Psoas muscle (tissue), 8 donors: ENCODE measurements around the gene DNMT3L. TPM values are rescaled to one million over a fixed set of nuclear protein-coding genes. Genes with fewer than 3 reads are reported as not detected.

Experiments used
- ATAC-seq, 4 donors: fragments of 200-7000 bp; cut with Tn5 transposase; one replicate each; pipeline ENCODE4 v1.9.1; 2020; ENCODE audit warnings: moderate library complexity in 3 of 4, mild to moderate bottlenecking in 2 of 4
- DNase-seq, 2 donors: peaks; one replicate each; pipeline ENCODE4 v3.0.0-alpha.2; 2020
- H3K27ac ChIP-seq: fragments of 200-600 bp; one replicate; pipeline ENCODE4 v1.8.0; 2022
- H3K27me3 ChIP-seq, 3 donors: fragments of 200-600 bp in 1 of 3; one replicate each; pipeline versions ENCODE4 v1.6.1 to v1.8.0; 2013 to 2022; ENCODE audit warnings: low read length in 2 of 3, mild to moderate bottlenecking in 2 of 3, moderate library complexity in 1 of 3; ENCODE audit not compliant: insufficient read depth in 3 of 3
- H3K36me3 ChIP-seq, 2 donors: fragments of 200-600 bp in 1 of 2; one replicate each; pipeline versions ENCODE4 v1.6.1 to v1.8.0; 2013 to 2022; ENCODE audit warnings: low read depth in 1 of 2, mild to moderate bottlenecking in 1 of 2, moderate library complexity in 1 of 2; ENCODE audit not compliant: insufficient read depth in 1 of 2
- H3K4me1 ChIP-seq: fragments of 200-600 bp; one replicate; pipeline ENCODE4 v1.8.0; 2022
- H3K4me3 ChIP-seq: fragments of 200-600 bp; one replicate; pipeline ENCODE4 v1.8.0; 2022; ENCODE audit warnings: mild to moderate bottlenecking
- H3K9me3 ChIP-seq: fragments of 200-600 bp; one replicate; pipeline ENCODE4 v1.8.0; 2022
- WGBS, 3 donors: extraction: QIAGEN DNeasy Blood & Tissue Kit; methylation state at CpG; one replicate each; pipeline versions ENCODE4 v1.1.6 to v1.1.7; 2013; 5-methylcytosine and 5-hydroxymethylcytosine counted together
- intact Hi-C, 2 donors: fragments of 100-400 bp; cut with DNase I; formaldehyde crosslinking; loops; one replicate each; pipeline versions ENCODE4 v1.11.0 to v1.14.2; 2022
- long read RNA-seq, 2 donors: library from polyadenylated mRNA; unstranded; transcript quantifications; one replicate each; pipeline ENCODE4 v2.0.0, GENCODE V29; 2021
- polyA plus RNA-seq, 3 donors: library from polyadenylated mRNA; stranded (reverse); fragments of 200-250 nt; gene quantifications; one replicate each; pipeline ENCODE4 v1.2.3, GENCODE V29; 2013
- total RNA-seq, 4 donors: library from RNA; stranded (reverse); fragmentation: NEBNext Ultra II Directional in 2 of 4; extraction: Animal tissue kit (Norgen Biotek cat#: 25700) in 2 of 4; gene quantifications; one replicate each; pipeline versions ENCODE4 v1.2.1 to v1.2.4, GENCODE V29; 2021 to 2023
- TF ChIP-seq, protein P1 (sequence below): fragments of 200-600 bp; IDR thresholded peaks from one replicate; pipeline ENCODE4 v1.8.0; 2022; ENCODE audit warnings: antibody characterized with exemption
- donor health status: healthy with polysubstance abuse.
- donor health status: DM: no; HTN: no; CAD: no; lungs with moderate emphysema.
- donor health status: Bipolar disorder and iron deficiency.
- donor health status: healthy.
- donor health status: DM: yes; HTN: yes; CAD: no.
- donor health status: DM: no; HTN: no; CAD: no.
- donor health status: DM: no; HTN: no; CAD: no.
- donor health status: DM: yes; HTN: yes; CAD: no.

Gene DNMT3L
- total RNA-seq (not detected), polyA plus RNA-seq (not detected)
- long read RNA-seq, donor 1, result 0 reads
- long read RNA-seq, donor 2, result 0 reads

DNA sequence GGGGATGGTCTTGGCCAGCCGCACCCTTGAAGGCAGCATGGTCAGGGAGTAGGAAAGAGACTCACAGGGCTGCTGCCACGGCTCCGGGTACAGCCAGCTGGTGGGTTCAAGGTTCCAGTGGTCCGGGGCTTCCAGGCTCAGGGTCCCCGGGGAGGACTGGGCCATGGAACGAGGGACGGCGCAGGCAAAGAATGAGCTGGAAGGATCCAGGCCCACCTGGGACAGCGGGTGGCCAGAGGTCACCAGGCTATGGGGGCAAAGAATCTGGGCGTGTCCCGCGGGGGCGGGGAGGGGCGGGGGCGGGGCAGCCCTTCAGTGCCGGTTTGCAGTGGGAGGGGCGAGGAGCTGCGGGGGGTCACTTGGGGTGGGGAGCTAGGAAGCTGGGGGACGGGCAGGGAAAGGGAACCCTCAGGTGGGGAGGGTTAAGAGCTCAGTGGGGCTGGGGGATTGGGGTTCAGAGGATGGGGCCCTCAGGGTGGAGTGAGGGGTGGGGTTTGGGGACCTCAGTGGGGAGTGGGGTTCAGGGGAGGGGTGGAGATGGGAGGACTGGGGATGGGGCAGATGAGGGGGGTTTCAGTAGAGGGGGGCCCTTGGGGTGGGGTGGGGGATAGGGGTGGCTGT lies at the start of gene DNMT3L:
TSS of gene DNMT3L (minus strand) at position 223 of the 621 bp plus-strand sequence. CDS start 638 bp downstream, outside the sequence.
- ATAC-seq, result no peak
- no peak within 1 kb of the TSS for H3K4me3 ChIP-seq
- TF ChIP-seq, protein P1, sequence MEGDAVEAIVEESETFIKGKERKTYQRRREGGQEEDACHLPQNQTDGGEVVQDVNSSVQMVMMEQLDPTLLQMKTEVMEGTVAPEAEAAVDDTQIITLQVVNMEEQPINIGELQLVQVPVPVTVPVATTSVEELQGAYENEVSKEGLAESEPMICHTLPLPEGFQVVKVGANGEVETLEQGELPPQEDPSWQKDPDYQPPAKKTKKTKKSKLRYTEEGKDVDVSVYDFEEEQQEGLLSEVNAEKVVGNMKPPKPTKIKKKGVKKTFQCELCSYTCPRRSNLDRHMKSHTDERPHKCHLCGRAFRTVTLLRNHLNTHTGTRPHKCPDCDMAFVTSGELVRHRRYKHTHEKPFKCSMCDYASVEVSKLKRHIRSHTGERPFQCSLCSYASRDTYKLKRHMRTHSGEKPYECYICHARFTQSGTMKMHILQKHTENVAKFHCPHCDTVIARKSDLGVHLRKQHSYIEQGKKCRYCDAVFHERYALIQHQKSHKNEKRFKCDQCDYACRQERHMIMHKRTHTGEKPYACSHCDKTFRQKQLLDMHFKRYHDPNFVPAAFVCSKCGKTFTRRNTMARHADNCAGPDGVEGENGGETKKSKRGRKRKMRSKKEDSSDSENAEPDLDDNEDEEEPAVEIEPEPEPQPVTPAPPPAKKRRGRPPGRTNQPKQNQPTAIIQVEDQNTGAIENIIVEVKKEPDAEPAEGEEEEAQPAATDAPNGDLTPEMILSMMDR, result no peak
- H3K9me3 ChIP-seq, result no peaks in the 10 kb centered on the region
- H3K4me1 ChIP-seq, result no peaks in the 10 kb centered on the region
- peaks cover 0 to 8% (median 4%) of the 10 kb centered on the region in 3 donors for H3K27me3 ChIP-seq
- H3K36me3 ChIP-seq, result no peaks in the 10 kb centered on the region
- H3K27ac ChIP-seq, result no peak within 1 kb of the TSS
- DNase-seq, result peak in 1 of 2 donors; percentile 34
- WGBS, 3 donors, result 60 to 74% (median 66%) methylated on average over 13 to 19 of the region's 19 CpGs
- intact Hi-C loops, result no loop called here

DNA sequence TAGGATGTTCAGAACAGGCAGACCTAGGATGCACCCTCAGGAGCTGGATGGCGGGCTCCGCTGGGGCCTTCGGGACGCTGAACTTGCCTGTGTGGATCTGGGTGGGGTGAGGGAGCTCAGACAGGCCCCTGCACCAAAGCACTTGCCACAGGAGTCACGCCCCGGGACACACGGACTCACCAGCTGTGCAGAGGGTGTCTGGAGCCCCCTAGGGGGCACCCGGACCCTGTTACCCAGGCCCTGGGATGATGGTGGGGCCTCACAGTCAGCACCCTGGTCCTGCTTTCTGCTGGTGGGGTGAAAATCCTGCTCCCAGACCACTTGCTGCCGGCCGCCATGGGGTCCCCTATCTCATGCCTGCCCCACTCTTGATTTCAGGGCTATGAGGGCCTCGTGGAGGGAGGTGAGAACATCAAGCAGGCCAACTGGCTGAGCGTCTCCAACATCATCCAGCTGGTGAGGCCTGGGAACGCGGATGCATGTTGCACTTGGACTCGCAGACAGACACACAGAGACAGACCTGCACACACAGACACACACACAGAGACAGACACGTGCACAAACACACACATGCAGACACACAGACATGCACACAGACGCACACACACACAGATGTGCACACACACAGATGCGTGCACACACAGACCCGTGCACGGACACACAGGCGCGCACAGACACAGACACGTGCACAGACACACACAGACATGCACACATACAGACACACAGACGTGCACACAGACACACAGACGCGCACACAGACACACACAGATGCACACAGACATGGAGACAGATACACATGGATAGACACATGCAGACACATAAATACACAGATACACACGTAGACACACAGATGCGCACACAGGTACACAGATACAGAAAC lies 49.2 kb upstream of the DNMT3L start:
- ATAC-seq, result no peak
- H3K27ac ChIP-seq, result no peak overlapping the region
- intact Hi-C loops, result no loop called here
- DNase-seq, result no peak
- TF ChIP-seq, protein P1, result no peak
- peaks cover 0 to 37% of the 10 kb centered on the region in 2 donors for H3K36me3 ChIP-seq
- no peaks in the 10 kb centered on the region for H3K27me3 ChIP-seq
- H3K9me3 ChIP-seq, result no peaks in the 10 kb centered on the region
- H3K4me3 ChIP-seq, result no peak overlapping the region
- WGBS, 3 donors, result 91 to 94% (median 92%) methylated on average over 23 to 28 of the region's 28 CpGs
- no peaks in the 10 kb centered on the region for H3K4me1 ChIP-seq

DNA sequence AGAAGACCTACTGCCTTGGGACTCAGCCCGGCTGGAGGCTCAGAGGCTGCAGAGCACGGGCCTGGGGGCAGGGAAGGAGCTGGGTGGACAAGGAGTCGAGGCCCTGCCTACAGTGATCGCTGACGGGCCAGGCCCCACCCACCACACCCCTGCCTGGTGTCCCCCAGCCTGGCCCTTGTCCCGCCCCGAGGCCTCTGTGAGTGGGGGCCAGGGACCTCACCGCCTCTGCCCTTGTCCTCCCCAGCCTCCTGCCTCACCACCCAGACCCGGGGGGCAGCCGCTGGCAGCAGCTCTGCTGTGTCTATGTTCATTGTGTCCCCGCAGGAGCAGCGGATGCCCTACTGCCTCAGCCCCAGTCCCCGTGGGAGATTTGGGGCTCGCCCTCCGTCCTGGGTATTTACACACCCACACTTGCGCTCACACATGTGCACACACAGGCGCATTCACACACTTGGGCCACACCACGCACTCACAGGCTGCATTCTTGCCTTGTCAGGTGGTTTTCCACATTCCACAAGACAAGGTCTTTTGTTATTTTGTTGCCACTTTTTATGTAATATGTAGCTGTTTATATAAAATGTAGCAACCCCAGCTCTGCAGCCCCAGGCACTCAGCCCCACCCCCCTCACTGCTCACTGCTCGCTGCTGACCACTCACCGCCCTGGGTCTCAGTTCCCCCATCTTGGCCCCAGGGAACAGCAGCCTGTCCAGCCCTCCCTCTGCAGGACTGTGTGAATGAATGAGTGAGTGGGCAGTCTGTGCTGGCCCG lies 45.4 kb upstream of the DNMT3L start:
- Histone ChIP-seq H3K9me3 (no peaks in the 10 kb centered on the region), H3K27ac (no peak overlapping the region), H3K4me1 (peaks cover 6% of the 10 kb centered on the region), H3K27me3 (no peaks in the 10 kb centered on the region), H3K36me3 (peaks cover 0 to 18% of the 10 kb centered on the region in 2 donors), H3K4me3 (no peak overlapping the region)
- intact Hi-C loops, result no loop called here
- WGBS, 3 donors, result 88 to 92% (median 88%) methylated on average over 17 to 21 of the region's 21 CpGs
- no peak for DNase-seq
- ATAC-seq, result no peak
- TF ChIP-seq, protein P1, result no peak

DNA sequence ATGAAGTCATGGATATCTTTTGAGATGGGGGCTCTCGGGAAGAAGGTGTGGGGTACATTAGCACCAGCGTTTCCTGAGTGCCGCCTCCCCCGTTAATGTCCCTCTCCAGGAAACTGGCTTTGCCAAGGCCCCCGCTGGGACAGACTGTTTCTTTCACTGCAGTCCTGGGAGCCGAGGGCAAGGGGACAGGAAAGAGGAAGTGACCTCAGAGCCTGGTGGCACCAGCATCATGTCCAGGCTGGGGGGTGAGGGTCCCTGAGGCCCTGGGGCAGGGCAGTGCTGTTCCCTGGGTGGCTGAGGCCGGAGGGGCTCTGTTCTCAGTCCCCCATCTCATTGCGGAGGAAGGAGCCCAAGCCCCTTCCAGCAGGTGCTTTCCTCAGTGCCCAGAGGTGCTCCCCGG lies 44.0 kb upstream of the DNMT3L start:
- WGBS, 3 donors, result 72 to 81% (median 80%) methylated on average over 9 of the region's 9 CpGs

More for the DNA sequence above, 44.0 kb upstream of the DNMT3L start:
- peaks cover 0 to 8% of the 10 kb centered on the region in 2 donors for H3K36me3 ChIP-seq
- H3K9me3 ChIP-seq, result no peaks in the 10 kb centered on the region
- intact Hi-C loops, result no loop called here
- H3K4me1 ChIP-seq, result peaks cover 19% of the 10 kb centered on the region
- DNase-seq (no peak), ATAC-seq (no peak)
- TF ChIP-seq, protein P1, result no peak
- no peaks in the 10 kb centered on the region for H3K27me3 ChIP-seq
- no peak overlapping the region for H3K4me3 ChIP-seq
- H3K27ac ChIP-seq, result no peak overlapping the region
